ENCODE data around the gene HAUS5.

Gene HAUS5

DNA sequence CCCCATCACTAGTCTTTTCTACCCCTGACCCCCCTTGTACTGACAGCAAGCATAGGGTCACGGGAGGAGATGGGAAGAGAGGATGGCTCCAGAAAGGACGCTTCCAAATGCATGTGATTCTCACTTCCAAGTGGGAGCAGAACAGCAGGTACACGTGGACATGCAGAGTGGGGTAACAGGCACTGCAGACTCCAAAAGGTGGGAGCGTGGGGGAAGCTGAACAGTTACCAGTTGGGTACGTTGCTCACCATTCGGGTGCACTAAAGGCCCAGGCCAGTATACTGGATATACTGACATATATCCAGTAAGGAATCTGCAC, 26.7 kb downstream of the HAUS5 start:
- H2AFZ ChIP-seq (ENCODE audit: low read length), result no peak overlapping the region
- no peaks in the 10 kb centered on the region for H4K20me1 ChIP-seq (ENCODE audit: insufficient read depth, low read length)
- no peak overlapping the region for H3K4me2 ChIP-seq (ENCODE audit: low read length)
- H3K27ac ChIP-seq (ENCODE audit: low read depth, low read length, poor library complexity, severe bottlenecking), result no peak overlapping the region
- no peak for TF ChIP-seq EZH2 (IDR thresholded peaks at IDR 0.05; ENCODE audit: borderline replicate concordance, low read length)
- TF ChIP-seq, protein P1, sequence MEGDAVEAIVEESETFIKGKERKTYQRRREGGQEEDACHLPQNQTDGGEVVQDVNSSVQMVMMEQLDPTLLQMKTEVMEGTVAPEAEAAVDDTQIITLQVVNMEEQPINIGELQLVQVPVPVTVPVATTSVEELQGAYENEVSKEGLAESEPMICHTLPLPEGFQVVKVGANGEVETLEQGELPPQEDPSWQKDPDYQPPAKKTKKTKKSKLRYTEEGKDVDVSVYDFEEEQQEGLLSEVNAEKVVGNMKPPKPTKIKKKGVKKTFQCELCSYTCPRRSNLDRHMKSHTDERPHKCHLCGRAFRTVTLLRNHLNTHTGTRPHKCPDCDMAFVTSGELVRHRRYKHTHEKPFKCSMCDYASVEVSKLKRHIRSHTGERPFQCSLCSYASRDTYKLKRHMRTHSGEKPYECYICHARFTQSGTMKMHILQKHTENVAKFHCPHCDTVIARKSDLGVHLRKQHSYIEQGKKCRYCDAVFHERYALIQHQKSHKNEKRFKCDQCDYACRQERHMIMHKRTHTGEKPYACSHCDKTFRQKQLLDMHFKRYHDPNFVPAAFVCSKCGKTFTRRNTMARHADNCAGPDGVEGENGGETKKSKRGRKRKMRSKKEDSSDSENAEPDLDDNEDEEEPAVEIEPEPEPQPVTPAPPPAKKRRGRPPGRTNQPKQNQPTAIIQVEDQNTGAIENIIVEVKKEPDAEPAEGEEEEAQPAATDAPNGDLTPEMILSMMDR (IDR thresholded peaks at IDR 0.05; ENCODE audit: low read length), result no peak
- no peak overlapping the region for H3K9ac ChIP-seq (ENCODE audit: low read length)
- H3K9me2 ChIP-seq (ENCODE audit: low read depth, low read length), result no peaks in the 10 kb centered on the region
- H3K36me3 ChIP-seq (ENCODE audit: insufficient read depth, low read length), result peaks cover 33% of the 10 kb centered on the region
- no peak overlapping the region for H3K4me3 ChIP-seq (ENCODE audit: low read depth, low read length, poor library complexity, severe bottlenecking)
- no peaks in the 10 kb centered on the region for H3K9me3 ChIP-seq (ENCODE audit: low read length)
- H3K4me1 ChIP-seq (ENCODE audit: insufficient read depth, low read length, severe bottlenecking), result peaks cover 23% of the 10 kb centered on the region
- no peaks in the 10 kb centered on the region for H3F3A ChIP-seq (ENCODE audit: insufficient read depth, low read length)
- H3K79me2 ChIP-seq (ENCODE audit: insufficient read depth, low read length), result no peaks in the 10 kb centered on the region
- no peaks in the 10 kb centered on the region for H3K27me3 ChIP-seq (ENCODE audit: insufficient read depth, low read length)

DNA sequence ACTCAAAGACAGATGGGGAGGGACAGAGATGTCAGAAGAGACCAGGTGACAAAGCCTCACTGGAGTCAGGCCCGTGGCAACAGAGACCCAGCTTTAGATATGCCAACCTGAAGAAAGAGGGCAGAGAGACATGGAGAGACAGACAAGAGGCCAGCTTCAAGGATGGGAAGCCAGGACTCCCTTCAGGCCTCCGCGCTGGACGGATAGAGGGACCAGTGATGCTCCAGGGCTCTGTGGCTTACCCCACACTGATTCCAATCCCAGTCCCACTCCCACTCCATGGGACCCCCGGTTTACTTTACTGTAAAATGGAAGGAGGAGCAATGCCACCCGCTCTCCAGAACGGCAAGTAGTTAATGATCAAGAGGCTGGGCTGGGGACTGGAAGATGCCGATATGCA, 27.3 kb downstream of the HAUS5 start:
- H3K9me2 ChIP-seq (ENCODE audit: low read depth, low read length), result no peaks in the 10 kb centered on the region
- no peaks in the 10 kb centered on the region for H3K9me3 ChIP-seq (ENCODE audit: low read length)
- no peaks in the 10 kb centered on the region for H3F3A ChIP-seq (ENCODE audit: insufficient read depth, low read length)
- H3K4me3 ChIP-seq (ENCODE audit: low read depth, low read length, poor library complexity, severe bottlenecking), result no peak overlapping the region
- H3K4me1 ChIP-seq (ENCODE audit: insufficient read depth, low read length, severe bottlenecking), result peaks cover 26% of the 10 kb centered on the region
- H3K79me2 ChIP-seq (ENCODE audit: insufficient read depth, low read length), result no peaks in the 10 kb centered on the region
- no peak overlapping the region for H3K4me2 ChIP-seq (ENCODE audit: low read length)
- H3K9ac ChIP-seq (ENCODE audit: low read length), result no peak overlapping the region
- H4K20me1 ChIP-seq (ENCODE audit: insufficient read depth, low read length), result no peaks in the 10 kb centered on the region
- TF ChIP-seq, protein P1 (IDR thresholded peaks at IDR 0.05; ENCODE audit: low read length), result no peak
- TF ChIP-seq EZH2 (IDR thresholded peaks at IDR 0.05; ENCODE audit: borderline replicate concordance, low read length), result no peak
- H3K27ac ChIP-seq (ENCODE audit: low read depth, low read length, poor library complexity, severe bottlenecking), result no peak overlapping the region
- no peaks in the 10 kb centered on the region for H3K27me3 ChIP-seq (ENCODE audit: insufficient read depth, low read length)
- H3K36me3 ChIP-seq (ENCODE audit: insufficient read depth, low read length), result peaks cover 30% of the 10 kb centered on the region
- H2AFZ ChIP-seq (ENCODE audit: low read length), result no peak overlapping the region

DNA sequence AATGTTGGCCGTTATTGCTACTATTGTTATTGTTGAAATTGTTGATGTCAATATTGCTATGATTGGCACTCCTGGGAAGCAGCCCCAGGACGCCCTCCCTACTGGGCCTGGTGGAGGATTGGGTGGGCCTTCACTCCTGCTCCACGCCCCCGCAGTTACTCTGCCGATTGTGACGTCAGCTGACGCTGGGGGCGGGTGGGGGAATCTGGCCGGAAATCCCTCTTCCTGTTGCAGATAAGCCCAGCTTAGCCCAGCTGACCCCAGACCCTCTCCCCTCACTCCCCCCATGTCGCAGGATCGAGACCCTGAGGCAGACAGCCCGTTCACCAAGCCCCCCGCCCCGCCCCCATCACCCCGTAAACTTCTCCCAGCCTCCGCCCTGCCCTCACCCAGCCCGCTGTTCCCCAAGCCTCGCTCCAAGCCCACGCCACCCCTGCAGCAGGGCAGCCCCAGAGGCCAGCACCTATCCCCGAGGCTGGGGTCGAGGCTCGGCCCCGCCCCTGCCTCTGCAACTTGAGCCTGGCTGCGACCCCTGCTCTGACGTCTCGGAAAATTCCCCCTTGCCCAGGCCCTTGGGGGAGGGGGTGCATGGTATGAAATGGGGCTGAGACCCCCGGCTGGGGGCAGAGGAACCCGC, 29.1 kb downstream of the HAUS5 start, which contains the start of gene ETV2:
TSS of gene ETV2 (plus strand) at position 231 of the 637 bp plus-strand sequence. CDS start 716 bp downstream, outside the sequence.
- Histone ChIP-seq H3K27me3 (ENCODE audit: insufficient read depth, low read length) (no peaks in the 10 kb centered on the region), H3K9ac (ENCODE audit: low read length) (no peak within 1 kb of the TSS), H3K36me3 (ENCODE audit: insufficient read depth, low read length) (peaks cover 17% of the 10 kb centered on the region), H3K27ac (ENCODE audit: low read depth, low read length, poor library complexity, severe bottlenecking) (no peak within 1 kb of the TSS), H3K4me3 (ENCODE audit: low read depth, low read length, poor library complexity, severe bottlenecking) (peak within 1 kb of the TSS; percentile 11), H3K79me2 (ENCODE audit: insufficient read depth, low read length) (no peaks in the 10 kb centered on the region), H3K4me2 (ENCODE audit: low read length) (peak within 1 kb of the TSS; percentile 21; the same call in 1 of the 2 replicates), H3F3A (ENCODE audit: insufficient read depth, low read length) (peaks cover 4% of the 10 kb centered on the region; the same call in 1 of the 2 replicates), H3K9me3 (ENCODE audit: low read length) (no peaks in the 10 kb centered on the region), H3K9me2 (ENCODE audit: low read depth, low read length) (no peaks in the 10 kb centered on the region), H3K4me1 (ENCODE audit: insufficient read depth, low read length, severe bottlenecking) (peaks cover 31% of the 10 kb centered on the region), H4K20me1 (ENCODE audit: insufficient read depth, low read length) (no peaks in the 10 kb centered on the region), H2AFZ (ENCODE audit: low read length) (no peak within 1 kb of the TSS)
- TF ChIP-seq EZH2 (IDR thresholded peaks at IDR 0.05; ENCODE audit: borderline replicate concordance, low read length), result no peak
- TF ChIP-seq, protein P1 (IDR thresholded peaks at IDR 0.05; ENCODE audit: low read length), result no peak

Measured in OCI-LY1 (cell line).